Left renal pelvis (tissue), 4 donors: ENCODE measurements around the gene ADGRV1. TPM values are rescaled to one million over a fixed set of nuclear protein-coding genes. Genes with fewer than 3 reads are reported as not detected.
"Not testable (repeated sequence)": the region's sequence is repeated elsewhere in the genome, so short reads cannot be mapped to it uniquely, and the experiment has no call there.

Experiments
- DNase-seq, 4 donors: peaks; one replicate each; pipeline ENCODE4 v3.0.0-alpha.2; 2013; ENCODE audit warnings: low read depth in 4 of 4, low spot score in 3 of 4
- polyA plus RNA-seq, 4 donors: library from polyadenylated mRNA; unstranded; fragments of 120-200 nt; gene quantifications; one replicate each; pipeline ENCODE4 v1.2.1, GENCODE V29; 2013; ENCODE audit not compliant: insufficient read length in 4 of 4

The ADGRV1 gene
- polyA plus RNA-seq, 4 donors = 1.7 to 12.8 (median 11.5) TPM

- no peak for DNase-seq
Measured at GRCh38 chr5:90641528-90641927, 82.9 kb downstream of the ADGRV1 start.

- no peak for DNase-seq
Measured at GRCh38 chr5:90642706-90643229, 84.2 kb downstream of the ADGRV1 start.

- DNase-seq = no peak
Measured at GRCh38 chr5:90644132-90644531, 85.5 kb downstream of the ADGRV1 start.

- no peak for DNase-seq
Measured at GRCh38 chr5:90645024-90645610, 86.5 kb downstream of the ADGRV1 start.

- DNase-seq = no peak
Measured at GRCh38 chr5:90650767-90651166, 92.2 kb downstream of the ADGRV1 start.

- no peak for DNase-seq
Measured at GRCh38 chr5:90654215-90654614, 95.6 kb downstream of the ADGRV1 start.

- DNase-seq = no peak
Measured at GRCh38 chr5:90655423-90655822, 96.8 kb downstream of the ADGRV1 start.

- no peak for DNase-seq
Measured at GRCh38 chr5:90657030-90657429, 98.4 kb downstream of the ADGRV1 start.

GRCh38 chr5:90657788-90658187 lies 99.2 kb downstream of the ADGRV1 start:
- no peak for DNase-seq

GRCh38 chr5:90658620-90659019 lies 100.0 kb downstream of the ADGRV1 start:
- no peak for DNase-seq

- not testable (repeated sequence) for DNase-seq
Measured at GRCh38 chr5:90668079-90668565, 109.5 kb downstream of the ADGRV1 start.

GRCh38 chr5:90675222-90675621 lies 116.6 kb downstream of the ADGRV1 start:
- DNase-seq = no peak

GRCh38 chr5:90680921-90681563 lies 122.4 kb downstream of the ADGRV1 start:
- DNase-seq = no peak

- DNase-seq = no peak
Measured at GRCh38 chr5:90682278-90682677, 123.7 kb downstream of the ADGRV1 start.

GRCh38 chr5:90685425-90686022 lies 126.9 kb downstream of the ADGRV1 start:
- DNase-seq = no peak

GRCh38 chr5:90686363-90686762 lies 127.8 kb downstream of the ADGRV1 start:
- DNase-seq = not testable (repeated sequence)

- DNase-seq = not testable (repeated sequence)
Measured at GRCh38 chr5:90687458-90687857, 128.9 kb downstream of the ADGRV1 start.

- DNase-seq = no peak
Measured at GRCh38 chr5:90689064-90689463, 130.5 kb downstream of the ADGRV1 start.

GRCh38 chr5:90690307-90690706 lies 131.7 kb downstream of the ADGRV1 start:
- no peak for DNase-seq

GRCh38 chr5:90691533-90691932 lies 132.9 kb downstream of the ADGRV1 start:
- DNase-seq = no peak

- DNase-seq = no peak
Measured at GRCh38 chr5:90696153-90696552, 137.6 kb downstream of the ADGRV1 start.

- DNase-seq = no peak
Measured at GRCh38 chr5:90700299-90700698, 141.7 kb downstream of the ADGRV1 start.
